SK-N-SH (cell line): ENCODE data around the gene RASA3. TPM values are rescaled to one million over a fixed set of nuclear protein-coding genes. Genes with fewer than 3 reads are reported as not detected.

Experiments used
- CTCF ChIA-PET: fragments of 300-600, 350-600 bp; formaldehyde crosslinking; extraction: SDS; loops from one replicate; lab custom pipeline; 2021; lab: Yijun Ruan, JAX
- POLR2A ChIA-PET: fragments of 350-600 bp; sonication (Branson Sonifier 250); formaldehyde crosslinking; extraction: SDS; loops from one replicate; lab custom pipeline; 2020; ENCODE audit warnings: antibody characterized with exemption, inconsistent platforms; lab: Yijun Ruan, JAX
- DNase-seq: peaks from one replicate; pipeline ENCODE4 v3.0.0; 2012
- H2AFZ ChIP-seq: fragments of 200-600 bp; sonication (generic); 2 replicates; pipeline ENCODE4 v1.8.1; 2016; ENCODE audit warnings: antibody characterized with exemption, mild to moderate bottlenecking, low read depth
- H3F3A ChIP-seq: fragments of 200-600 bp; sonication (generic); replicated peaks from 2 replicates; pipeline ENCODE3; 2016; ENCODE audit warnings: antibody characterized with exemption, mild to moderate bottlenecking; ENCODE audit not compliant: insufficient read depth
- H3K27ac ChIP-seq, 2 experiments: fragments of 200-500 bp in 1 of 2; fragments of 200-600 bp in 1 of 2; sonication (Bioruptor generic) in 1 of 2; sonication (generic), shearing (Covaris generic) in 1 of 2; 2 replicates each; pipeline versions ENCODE4 v1.5.1 to v1.6.1; 2014 to 2016; ENCODE audit warnings: low read depth in 2 of 2, inconsistent platforms in 1 of 2, low read length in 1 of 2, mild to moderate bottlenecking in 1 of 2, mixed read lengths in 1 of 2
- H3K27me3 ChIP-seq: fragments of 200-600 bp; sonication (generic), shearing (Covaris generic); 2 replicates; pipeline ENCODE4 v1.6.1; 2016; ENCODE audit warnings: mixed run types; ENCODE audit not compliant: insufficient read depth
- H3K36me3 ChIP-seq, 2 experiments: fragments of 200-500 bp in 1 of 2; fragments of 200-600 bp in 1 of 2; sonication (Bioruptor generic) in 1 of 2; sonication (generic) in 1 of 2; replicated peaks in 1 of 2; 2 replicates each; pipeline versions ENCODE3 to v1.5.1; 2014 to 2016; ENCODE audit warnings: low read length in 1 of 2, mild to moderate bottlenecking in 1 of 2; ENCODE audit not compliant: insufficient read depth in 2 of 2, control insufficient read depth in 1 of 2
- H3K4me1 ChIP-seq, 2 experiments: fragments of 200-500 bp in 1 of 2; fragments of 200-600 bp in 1 of 2; sonication (Bioruptor generic) in 1 of 2; sonication (generic), shearing (Covaris generic) in 1 of 2; 2 replicates each; pipeline versions ENCODE4 v1.5.1 to v1.6.1; 2014 to 2016; ENCODE audit warnings: low read depth in 1 of 2, low read length in 1 of 2, mixed run types in 1 of 2; ENCODE audit not compliant: insufficient read depth in 2 of 2, control insufficient read depth in 1 of 2
- H3K4me2 ChIP-seq: fragments of 200-600 bp; sonication (generic), shearing (Covaris generic); 2 replicates; pipeline ENCODE4 v1.6.1; 2017; ENCODE audit warnings: mixed run types
- H3K4me3 ChIP-seq, 2 experiments: fragments of 200-500 bp in 1 of 2; fragments of 200-600 bp in 1 of 2; sonication (Bioruptor generic) in 1 of 2; sonication (generic), shearing (Covaris generic) in 1 of 2; 2 replicates each; pipeline versions ENCODE4 v1.5.1 to v1.8.1; 2014 to 2016; ENCODE audit warnings: low read depth in 2 of 2, inconsistent platforms in 1 of 2, low read length in 1 of 2, mild to moderate bottlenecking in 1 of 2, mixed read lengths in 1 of 2, moderate library complexity in 1 of 2
- H3K79me2 ChIP-seq: fragments of 200-600 bp; sonication (generic); 2 replicates; pipeline ENCODE4 v1.8.1; 2017; ENCODE audit warnings: mild to moderate bottlenecking; ENCODE audit not compliant: insufficient read depth
- H3K9ac ChIP-seq: fragments of 200-600 bp; sonication (generic); 2 replicates; pipeline ENCODE4 v1.6.1; 2017; ENCODE audit warnings: mixed run types
- H3K9me2 ChIP-seq: fragments of 200-600 bp; sonication (generic); 2 replicates; pipeline ENCODE4 v1.6.1; 2017; ENCODE audit warnings: mixed run types
- H3K9me3 ChIP-seq: fragments of 200-600 bp; sonication (generic); 2 replicates; pipeline ENCODE4 v1.6.1; 2017; ENCODE audit warnings: mixed run types, mild to moderate bottlenecking, moderate library complexity
- H4K20me1 ChIP-seq: fragments of 200-600 bp; sonication (generic); 2 replicates; pipeline ENCODE4 v1.6.1; 2017; ENCODE audit warnings: mild to moderate bottlenecking, mixed run types; ENCODE audit not compliant: insufficient read depth
- ELF1 ChIP-seq: IDR thresholded peaks from 2 replicates; pipeline ENCODE4 v1.4.0; 2012
- EZH2phosphoT487 ChIP-seq: fragments of 200-600 bp; sonication (generic); IDR thresholded peaks from 2 replicates; pipeline ENCODE4 v1.6.1; 2017; ENCODE audit warnings: low read depth, mixed run types, mild to moderate bottlenecking, antibody characterized with exemption, moderate library complexity, borderline replicate concordance
- FOXJ3 ChIP-seq: sonication (generic); formaldehyde crosslinking; IDR thresholded peaks from 2 replicates; pipeline ENCODE4 v1.5.1; 2020; ENCODE audit warnings: mild to moderate bottlenecking, missing genetic modification reagents
- FOXM1 ChIP-seq: IDR thresholded peaks from 2 replicates; pipeline ENCODE4 v1.4.0; 2012; ENCODE audit warnings: low read depth, mild to moderate bottlenecking
- GATA2 ChIP-seq: sonication (generic); formaldehyde crosslinking; IDR thresholded peaks from 2 replicates; pipeline ENCODE4 v1.5.0; 2020; ENCODE audit warnings: mild to moderate bottlenecking, missing genetic modification reagents
- MEF2A ChIP-seq: IDR thresholded peaks from 2 replicates; pipeline ENCODE4 v1.4.0; 2012; ENCODE audit warnings: low read depth, borderline replicate concordance
- MXI1 ChIP-seq: IDR thresholded peaks from 2 replicates; pipeline ENCODE4 v1.6.1; 2012; ENCODE audit warnings: mild to moderate bottlenecking, low read depth, low read length, improper control_type of control experiment
- NFIC ChIP-seq: IDR thresholded peaks from 2 replicates; pipeline ENCODE4 v1.4.0; 2012; ENCODE audit warnings: borderline replicate concordance
- TAF1 ChIP-seq: IDR thresholded peaks from 2 replicates; pipeline ENCODE4 v1.6.1; 2012; ENCODE audit warnings: low read depth, mild to moderate bottlenecking, low read length, moderate library complexity, borderline replicate concordance
- TCF12 ChIP-seq: IDR thresholded peaks from 2 replicates; pipeline ENCODE4 v1.4.0; 2012
- WGBS: methylation state at CpG from one replicate; pipeline ENCODE4 v1.1.6; 2017; ENCODE audit warnings: low lambda C conversion rate; 5-methylcytosine and 5-hydroxymethylcytosine counted together
- polyA plus RNA-seq, 3 experiments: library from polyadenylated mRNA; depleted of rRNA; stranded (reverse); fragments of >200 nt; gene quantifications; 2 replicates each; pipeline ENCODE4 v1.2.3, GENCODE V29; 2012
- TF ChIP-seq, protein P1 (sequence below): IDR thresholded peaks from 2 replicates; pipeline ENCODE4 v1.6.1; 2012; ENCODE audit warnings: mild to moderate bottlenecking, low read depth, low read length, moderate library complexity
- TF ChIP-seq, protein P2 (sequence below): IDR thresholded peaks from 2 replicates; pipeline ENCODE4 v1.4.0; 2012; ENCODE audit warnings: low read depth, borderline replicate concordance
- TF ChIP-seq, protein P3 (sequence below): IDR thresholded peaks from 2 replicates; pipeline ENCODE4; 2012

RASA3 gene
- polyA plus RNA-seq, 1 of the 3 experiments (the other 2 are of a cell fraction) = 25.1 TPM

DNA sequence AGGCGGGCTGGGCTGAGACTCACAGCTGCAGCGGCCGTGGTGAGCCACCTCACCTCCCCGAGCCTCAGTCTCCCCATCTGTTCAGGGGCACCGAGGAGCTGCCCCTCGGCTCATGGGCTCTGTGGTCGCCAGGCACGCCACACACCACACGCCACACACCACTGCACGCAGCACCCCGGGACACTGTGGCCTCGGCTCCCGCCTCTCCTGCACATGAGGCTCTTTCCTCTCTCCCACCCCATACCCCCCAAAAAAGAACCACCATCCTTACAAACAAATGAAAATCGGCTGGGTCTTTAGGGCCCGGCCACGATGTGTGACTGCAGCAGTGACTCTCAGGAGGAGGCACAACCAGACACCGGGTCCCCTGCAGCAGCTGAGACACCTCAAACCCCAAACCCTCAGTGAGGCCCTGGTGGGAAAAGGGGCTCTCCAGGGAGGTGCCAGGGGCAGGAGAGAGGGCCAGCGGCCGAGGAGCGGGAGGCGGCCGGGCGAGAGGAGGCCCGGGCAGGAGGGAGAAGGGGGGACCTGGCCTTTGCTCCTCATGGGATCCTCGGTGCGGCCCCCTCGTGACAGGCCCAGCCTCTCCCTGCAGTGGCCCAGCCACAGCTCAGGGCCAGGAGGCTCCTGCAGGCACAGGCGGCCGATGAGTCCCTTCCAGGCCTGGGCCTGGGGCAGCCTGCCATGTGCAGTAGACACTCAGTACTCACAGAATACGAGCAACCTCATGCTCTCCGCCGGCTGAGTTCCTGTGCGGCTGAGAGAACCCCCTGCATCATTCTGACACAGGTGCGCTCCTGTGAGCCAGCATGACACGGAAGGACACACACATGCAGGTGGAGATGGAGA, 66.3 kb downstream of the RASA3 start:
- Histone ChIP-seq H3K4me3 (no peak overlapping the region; a peak in 1 of 4 replicates), H3K27me3 (no peaks in the 10 kb centered on the region), H3F3A (peaks cover 57% of the 10 kb centered on the region), H3K4me1 (peaks cover 47 to 52% of the 10 kb centered on the region in 2 experiments), H3K27ac (peak overlapping the region; percentile 99 to 100), H3K79me2 (peaks cover 73% of the 10 kb centered on the region), H3K9ac (peak overlapping the region; percentile 90; the same call in 1 of the 2 replicates), H2AFZ (no peak overlapping the region), H4K20me1 (no peaks in the 10 kb centered on the region), H3K4me2 (peak overlapping the region; percentile 90), H3K9me2 (no peaks in the 10 kb centered on the region), H3K9me3 (no peaks in the 10 kb centered on the region), H3K36me3 (peaks cover 0 to 6% of the 10 kb centered on the region in 2 experiments)
- TF ChIP-seq FOXJ3 (CRISPR knock-in tag) = no peak
- no peak for TF ChIP-seq MEF2A
- no peak for TF ChIP-seq NFIC
- no peak for TF ChIP-seq ELF1
- TF ChIP-seq, protein P1, sequence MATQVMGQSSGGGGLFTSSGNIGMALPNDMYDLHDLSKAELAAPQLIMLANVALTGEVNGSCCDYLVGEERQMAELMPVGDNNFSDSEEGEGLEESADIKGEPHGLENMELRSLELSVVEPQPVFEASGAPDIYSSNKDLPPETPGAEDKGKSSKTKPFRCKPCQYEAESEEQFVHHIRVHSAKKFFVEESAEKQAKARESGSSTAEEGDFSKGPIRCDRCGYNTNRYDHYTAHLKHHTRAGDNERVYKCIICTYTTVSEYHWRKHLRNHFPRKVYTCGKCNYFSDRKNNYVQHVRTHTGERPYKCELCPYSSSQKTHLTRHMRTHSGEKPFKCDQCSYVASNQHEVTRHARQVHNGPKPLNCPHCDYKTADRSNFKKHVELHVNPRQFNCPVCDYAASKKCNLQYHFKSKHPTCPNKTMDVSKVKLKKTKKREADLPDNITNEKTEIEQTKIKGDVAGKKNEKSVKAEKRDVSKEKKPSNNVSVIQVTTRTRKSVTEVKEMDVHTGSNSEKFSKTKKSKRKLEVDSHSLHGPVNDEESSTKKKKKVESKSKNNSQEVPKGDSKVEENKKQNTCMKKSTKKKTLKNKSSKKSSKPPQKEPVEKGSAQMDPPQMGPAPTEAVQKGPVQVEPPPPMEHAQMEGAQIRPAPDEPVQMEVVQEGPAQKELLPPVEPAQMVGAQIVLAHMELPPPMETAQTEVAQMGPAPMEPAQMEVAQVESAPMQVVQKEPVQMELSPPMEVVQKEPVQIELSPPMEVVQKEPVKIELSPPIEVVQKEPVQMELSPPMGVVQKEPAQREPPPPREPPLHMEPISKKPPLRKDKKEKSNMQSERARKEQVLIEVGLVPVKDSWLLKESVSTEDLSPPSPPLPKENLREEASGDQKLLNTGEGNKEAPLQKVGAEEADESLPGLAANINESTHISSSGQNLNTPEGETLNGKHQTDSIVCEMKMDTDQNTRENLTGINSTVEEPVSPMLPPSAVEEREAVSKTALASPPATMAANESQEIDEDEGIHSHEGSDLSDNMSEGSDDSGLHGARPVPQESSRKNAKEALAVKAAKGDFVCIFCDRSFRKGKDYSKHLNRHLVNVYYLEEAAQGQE = no peak
- TF ChIP-seq EZH2phosphoT487 = no peak
- no peak for TF ChIP-seq FOXM1
- TF ChIP-seq, protein P2, sequence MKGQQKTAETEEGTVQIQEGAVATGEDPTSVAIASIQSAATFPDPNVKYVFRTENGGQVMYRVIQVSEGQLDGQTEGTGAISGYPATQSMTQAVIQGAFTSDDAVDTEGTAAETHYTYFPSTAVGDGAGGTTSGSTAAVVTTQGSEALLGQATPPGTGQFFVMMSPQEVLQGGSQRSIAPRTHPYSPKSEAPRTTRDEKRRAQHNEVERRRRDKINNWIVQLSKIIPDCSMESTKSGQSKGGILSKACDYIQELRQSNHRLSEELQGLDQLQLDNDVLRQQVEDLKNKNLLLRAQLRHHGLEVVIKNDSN = no peak
- no peak for TF ChIP-seq MXI1
- TF ChIP-seq, protein P3, sequence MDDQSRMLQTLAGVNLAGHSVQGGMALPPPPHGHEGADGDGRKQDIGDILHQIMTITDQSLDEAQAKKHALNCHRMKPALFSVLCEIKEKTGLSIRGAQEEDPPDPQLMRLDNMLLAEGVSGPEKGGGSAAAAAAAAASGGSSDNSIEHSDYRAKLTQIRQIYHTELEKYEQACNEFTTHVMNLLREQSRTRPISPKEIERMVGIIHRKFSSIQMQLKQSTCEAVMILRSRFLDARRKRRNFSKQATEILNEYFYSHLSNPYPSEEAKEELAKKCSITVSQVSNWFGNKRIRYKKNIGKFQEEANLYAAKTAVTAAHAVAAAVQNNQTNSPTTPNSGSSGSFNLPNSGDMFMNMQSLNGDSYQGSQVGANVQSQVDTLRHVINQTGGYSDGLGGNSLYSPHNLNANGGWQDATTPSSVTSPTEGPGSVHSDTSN = no peak
- no peak for TF ChIP-seq GATA2 (CRISPR knock-in tag)
- no peak for TF ChIP-seq TAF1
- TF ChIP-seq TCF12 = no peak
- WGBS = 82% methylated on average over 21 of the region's 35 CpGs
- ChIA-PET CTCF (interaction anchor here (0.9 kb wide), 2 partner anchors 49 to 160 kb away, joined by 3 to 4 read pairs; no protein-coding TSS in a partner anchor), POLR2A (interaction anchor here (1.0 kb wide), 1 partner anchor 12 kb away, joined by 5 read pairs; no protein-coding TSS in a partner anchor)
- no peak for DNase-seq
